Measurements from ENCODE around the gene THUMPD3. TPM values are rescaled to one million over a fixed set of nuclear protein-coding genes. Genes with fewer than 3 reads are reported as not detected.

THUMPD3 gene
- total and polyA plus RNA-seq, 9 of the 15 experiments (the other 6 are each of a cell fraction or from before 2014, with no cell fraction given): 58.3 to 132 (median 113) TPM

DNA sequence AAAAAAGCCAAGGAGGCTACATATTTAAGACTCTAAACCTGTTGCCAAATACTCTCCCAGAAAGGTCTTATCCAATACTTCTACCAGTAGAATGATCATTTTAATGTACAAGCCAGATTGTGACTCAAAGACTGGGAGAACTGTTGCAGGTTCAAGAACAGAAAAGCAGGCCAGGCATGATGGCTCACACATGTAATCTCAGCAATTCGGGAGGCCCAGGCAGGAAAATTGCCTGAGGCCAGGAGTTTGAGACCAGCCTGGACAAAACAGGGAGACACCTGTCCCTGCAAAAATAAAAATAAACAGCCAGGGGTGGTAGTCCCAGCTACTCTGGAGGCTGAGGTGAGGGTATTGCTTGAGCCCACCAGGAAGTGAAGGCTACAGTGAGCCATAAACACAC, 17.8 kb upstream of the THUMPD3 start:
- ATAC-seq: no peak
- intact Hi-C loops (cut with micrococcal nuclease): no loop called here
- TF ChIP-seq FOXA1 (IDR thresholded peaks at IDR 0.05; ENCODE audit: borderline replicate concordance) (no peak), FOXJ3 (CRISPR knock-in tag; IDR thresholded peaks at IDR 0.05) (no peak), SPI1 (IDR thresholded peaks at IDR 0.05; ENCODE audit: borderline replicate concordance, low read depth, low read length) (no peak), ZNF263 (CRISPR knock-in tag; IDR thresholded peaks at IDR 0.05; ENCODE audit: borderline replicate concordance) (no peak), RBM14 (IDR thresholded peaks at IDR 0.05; ENCODE audit: borderline replicate concordance, insufficient read depth, low read depth, low read length) (no peak), GTF2A2 (tag; IDR thresholded peaks at IDR 0.05) (no peak), NONO (IDR thresholded peaks at IDR 0.05; ENCODE audit: low read depth in 2 of 2, low read length in 1 of 2) (no peak), ZNF354B (CRISPR knock-in tag; IDR thresholded peaks at IDR 0.05) (no peak), MCM7 (IDR thresholded peaks at IDR 0.05) (no peak), PTRF (tag; IDR thresholded peaks at IDR 0.05) (no peak)
- TF ChIP-seq, protein P1, sequence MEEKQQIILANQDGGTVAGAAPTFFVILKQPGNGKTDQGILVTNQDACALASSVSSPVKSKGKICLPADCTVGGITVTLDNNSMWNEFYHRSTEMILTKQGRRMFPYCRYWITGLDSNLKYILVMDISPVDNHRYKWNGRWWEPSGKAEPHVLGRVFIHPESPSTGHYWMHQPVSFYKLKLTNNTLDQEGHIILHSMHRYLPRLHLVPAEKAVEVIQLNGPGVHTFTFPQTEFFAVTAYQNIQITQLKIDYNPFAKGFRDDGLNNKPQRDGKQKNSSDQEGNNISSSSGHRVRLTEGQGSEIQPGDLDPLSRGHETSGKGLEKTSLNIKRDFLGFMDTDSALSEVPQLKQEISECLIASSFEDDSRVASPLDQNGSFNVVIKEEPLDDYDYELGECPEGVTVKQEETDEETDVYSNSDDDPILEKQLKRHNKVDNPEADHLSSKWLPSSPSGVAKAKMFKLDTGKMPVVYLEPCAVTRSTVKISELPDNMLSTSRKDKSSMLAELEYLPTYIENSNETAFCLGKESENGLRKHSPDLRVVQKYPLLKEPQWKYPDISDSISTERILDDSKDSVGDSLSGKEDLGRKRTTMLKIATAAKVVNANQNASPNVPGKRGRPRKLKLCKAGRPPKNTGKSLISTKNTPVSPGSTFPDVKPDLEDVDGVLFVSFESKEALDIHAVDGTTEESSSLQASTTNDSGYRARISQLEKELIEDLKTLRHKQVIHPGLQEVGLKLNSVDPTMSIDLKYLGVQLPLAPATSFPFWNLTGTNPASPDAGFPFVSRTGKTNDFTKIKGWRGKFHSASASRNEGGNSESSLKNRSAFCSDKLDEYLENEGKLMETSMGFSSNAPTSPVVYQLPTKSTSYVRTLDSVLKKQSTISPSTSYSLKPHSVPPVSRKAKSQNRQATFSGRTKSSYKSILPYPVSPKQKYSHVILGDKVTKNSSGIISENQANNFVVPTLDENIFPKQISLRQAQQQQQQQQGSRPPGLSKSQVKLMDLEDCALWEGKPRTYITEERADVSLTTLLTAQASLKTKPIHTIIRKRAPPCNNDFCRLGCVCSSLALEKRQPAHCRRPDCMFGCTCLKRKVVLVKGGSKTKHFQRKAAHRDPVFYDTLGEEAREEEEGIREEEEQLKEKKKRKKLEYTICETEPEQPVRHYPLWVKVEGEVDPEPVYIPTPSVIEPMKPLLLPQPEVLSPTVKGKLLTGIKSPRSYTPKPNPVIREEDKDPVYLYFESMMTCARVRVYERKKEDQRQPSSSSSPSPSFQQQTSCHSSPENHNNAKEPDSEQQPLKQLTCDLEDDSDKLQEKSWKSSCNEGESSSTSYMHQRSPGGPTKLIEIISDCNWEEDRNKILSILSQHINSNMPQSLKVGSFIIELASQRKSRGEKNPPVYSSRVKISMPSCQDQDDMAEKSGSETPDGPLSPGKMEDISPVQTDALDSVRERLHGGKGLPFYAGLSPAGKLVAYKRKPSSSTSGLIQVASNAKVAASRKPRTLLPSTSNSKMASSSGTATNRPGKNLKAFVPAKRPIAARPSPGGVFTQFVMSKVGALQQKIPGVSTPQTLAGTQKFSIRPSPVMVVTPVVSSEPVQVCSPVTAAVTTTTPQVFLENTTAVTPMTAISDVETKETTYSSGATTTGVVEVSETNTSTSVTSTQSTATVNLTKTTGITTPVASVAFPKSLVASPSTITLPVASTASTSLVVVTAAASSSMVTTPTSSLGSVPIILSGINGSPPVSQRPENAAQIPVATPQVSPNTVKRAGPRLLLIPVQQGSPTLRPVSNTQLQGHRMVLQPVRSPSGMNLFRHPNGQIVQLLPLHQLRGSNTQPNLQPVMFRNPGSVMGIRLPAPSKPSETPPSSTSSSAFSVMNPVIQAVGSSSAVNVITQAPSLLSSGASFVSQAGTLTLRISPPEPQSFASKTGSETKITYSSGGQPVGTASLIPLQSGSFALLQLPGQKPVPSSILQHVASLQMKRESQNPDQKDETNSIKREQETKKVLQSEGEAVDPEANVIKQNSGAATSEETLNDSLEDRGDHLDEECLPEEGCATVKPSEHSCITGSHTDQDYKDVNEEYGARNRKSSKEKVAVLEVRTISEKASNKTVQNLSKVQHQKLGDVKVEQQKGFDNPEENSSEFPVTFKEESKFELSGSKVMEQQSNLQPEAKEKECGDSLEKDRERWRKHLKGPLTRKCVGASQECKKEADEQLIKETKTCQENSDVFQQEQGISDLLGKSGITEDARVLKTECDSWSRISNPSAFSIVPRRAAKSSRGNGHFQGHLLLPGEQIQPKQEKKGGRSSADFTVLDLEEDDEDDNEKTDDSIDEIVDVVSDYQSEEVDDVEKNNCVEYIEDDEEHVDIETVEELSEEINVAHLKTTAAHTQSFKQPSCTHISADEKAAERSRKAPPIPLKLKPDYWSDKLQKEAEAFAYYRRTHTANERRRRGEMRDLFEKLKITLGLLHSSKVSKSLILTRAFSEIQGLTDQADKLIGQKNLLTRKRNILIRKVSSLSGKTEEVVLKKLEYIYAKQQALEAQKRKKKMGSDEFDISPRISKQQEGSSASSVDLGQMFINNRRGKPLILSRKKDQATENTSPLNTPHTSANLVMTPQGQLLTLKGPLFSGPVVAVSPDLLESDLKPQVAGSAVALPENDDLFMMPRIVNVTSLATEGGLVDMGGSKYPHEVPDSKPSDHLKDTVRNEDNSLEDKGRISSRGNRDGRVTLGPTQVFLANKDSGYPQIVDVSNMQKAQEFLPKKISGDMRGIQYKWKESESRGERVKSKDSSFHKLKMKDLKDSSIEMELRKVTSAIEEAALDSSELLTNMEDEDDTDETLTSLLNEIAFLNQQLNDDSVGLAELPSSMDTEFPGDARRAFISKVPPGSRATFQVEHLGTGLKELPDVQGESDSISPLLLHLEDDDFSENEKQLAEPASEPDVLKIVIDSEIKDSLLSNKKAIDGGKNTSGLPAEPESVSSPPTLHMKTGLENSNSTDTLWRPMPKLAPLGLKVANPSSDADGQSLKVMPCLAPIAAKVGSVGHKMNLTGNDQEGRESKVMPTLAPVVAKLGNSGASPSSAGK (IDR thresholded peaks at IDR 0.05): no peak

More for the DNA sequence above, 17.8 kb upstream of the THUMPD3 start:
- ChIA-PET POLR2A (interaction anchor here (0.6 kb wide), 2 partner anchors 13 to 19 kb away, joined by 3 read pairs; no protein-coding TSS in a partner anchor), CTCF (ENCODE audit: low intra/inter-chr PET ratio) (no interaction called here)
- Histone ChIP-seq H3K27me3 (ENCODE audit: control insufficient read depth in 2 of 2, insufficient read depth in 2 of 2, low read length in 2 of 2) (peaks cover 28 to 36% of the 10 kb centered on the region in 2 experiments; a peak in 4 of 5 replicates), H3K79me2 (ENCODE audit: control insufficient read depth, insufficient read depth, low read length) (no peaks in the 10 kb centered on the region), H3K27ac (ENCODE audit: extremely low read depth, low read depth, low read length) (no peak overlapping the region), H3K4me3 (no peak overlapping the region), H3K9me1 (ENCODE audit: control insufficient read depth, insufficient read depth, low read length) (no peaks in the 10 kb centered on the region), H3K4me2 (ENCODE audit: insufficient read depth, low read length) (no peak overlapping the region), H2AFZ (ENCODE audit: low read depth, low read length) (no peak overlapping the region), H3K9ac (ENCODE audit: insufficient read depth in 1 of 2, low read depth in 2 of 2, low read length in 2 of 2) (no peak overlapping the region), H3K36me3 (ENCODE audit: control insufficient read depth, insufficient read depth, low read length) (no peaks in the 10 kb centered on the region), H3K9me3 (replicated peaks; ENCODE audit: control insufficient read depth, insufficient read depth, low read depth, low read length) (no peaks in the 10 kb centered on the region), H3K4me1 (replicated peaks in 1 of 2; ENCODE audit: control insufficient read depth in 2 of 2, insufficient read depth in 2 of 2, low read length in 2 of 2) (no peaks in the 10 kb centered on the region), H4K20me1 (replicated peaks; ENCODE audit: control insufficient read depth, insufficient read depth, low read length) (no peaks in the 10 kb centered on the region)
- no peak for FAIRE-seq
- no peak for DNase-seq (ENCODE audit: extremely low read depth in 1 of 4, low spot score in 3 of 4)
- in situ Hi-C loops (cut with MboI): no loop called here
- no TSS peak for BruUV-seq (replicated peaks)
- WGBS (ENCODE audit: insufficient coverage, low coverage, missing lambda C conversion rate): 0% methylated on average over 1 of the region's 1 CpG
